ENCODE results near the gene CD300LD. TPM values are rescaled to one million over a fixed set of nuclear protein-coding genes. Genes with fewer than 3 reads are reported as not detected.

Gene CD300LD
- total RNA-seq, 1 donor from 2014 or later, result not detected

DNA sequence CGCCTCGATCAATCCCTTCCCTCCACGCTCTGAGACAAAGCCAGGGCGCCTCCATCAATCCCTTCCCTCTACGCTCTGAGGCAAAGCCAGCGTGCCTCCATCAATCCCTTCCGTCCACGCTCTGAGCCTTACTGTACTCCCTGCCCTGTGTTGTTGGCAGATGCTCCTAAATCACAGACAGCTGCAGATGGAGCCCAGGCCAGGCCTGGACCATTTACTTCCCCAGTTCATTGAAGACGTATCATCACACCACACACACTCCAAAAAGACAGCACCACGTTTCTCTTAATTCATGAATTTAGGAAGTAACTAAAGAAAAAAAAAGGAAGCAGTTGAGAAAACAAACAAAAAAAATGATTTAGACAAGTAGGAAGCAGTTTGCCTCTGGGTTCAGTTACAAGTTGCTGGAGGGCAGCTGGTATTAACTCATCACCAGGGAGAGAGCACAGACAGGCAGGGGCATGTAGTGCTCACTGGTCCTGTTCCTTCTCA, 7.4 kb upstream of the CD300LD start:
- Histone ChIP-seq H3K27ac (no peak overlapping the region), H3K9me3 (no peaks in the 10 kb centered on the region), H3K4me3 (no peak overlapping the region), H3K4me1 (peaks cover 7% of the 10 kb centered on the region), H3K36me3 (no peaks in the 10 kb centered on the region), H3K27me3 (ENCODE audit: low read depth) (peaks cover 4% of the 10 kb centered on the region)
- DNase-seq, result no peak
- TF ChIP-seq, protein P1, sequence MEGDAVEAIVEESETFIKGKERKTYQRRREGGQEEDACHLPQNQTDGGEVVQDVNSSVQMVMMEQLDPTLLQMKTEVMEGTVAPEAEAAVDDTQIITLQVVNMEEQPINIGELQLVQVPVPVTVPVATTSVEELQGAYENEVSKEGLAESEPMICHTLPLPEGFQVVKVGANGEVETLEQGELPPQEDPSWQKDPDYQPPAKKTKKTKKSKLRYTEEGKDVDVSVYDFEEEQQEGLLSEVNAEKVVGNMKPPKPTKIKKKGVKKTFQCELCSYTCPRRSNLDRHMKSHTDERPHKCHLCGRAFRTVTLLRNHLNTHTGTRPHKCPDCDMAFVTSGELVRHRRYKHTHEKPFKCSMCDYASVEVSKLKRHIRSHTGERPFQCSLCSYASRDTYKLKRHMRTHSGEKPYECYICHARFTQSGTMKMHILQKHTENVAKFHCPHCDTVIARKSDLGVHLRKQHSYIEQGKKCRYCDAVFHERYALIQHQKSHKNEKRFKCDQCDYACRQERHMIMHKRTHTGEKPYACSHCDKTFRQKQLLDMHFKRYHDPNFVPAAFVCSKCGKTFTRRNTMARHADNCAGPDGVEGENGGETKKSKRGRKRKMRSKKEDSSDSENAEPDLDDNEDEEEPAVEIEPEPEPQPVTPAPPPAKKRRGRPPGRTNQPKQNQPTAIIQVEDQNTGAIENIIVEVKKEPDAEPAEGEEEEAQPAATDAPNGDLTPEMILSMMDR (IDR thresholded peaks at IDR 0.05), result no peak
- peak; percentile 38 to 75 for ATAC-seq
- intact Hi-C loops (cut with DNase I), result no loop called here

DNA sequence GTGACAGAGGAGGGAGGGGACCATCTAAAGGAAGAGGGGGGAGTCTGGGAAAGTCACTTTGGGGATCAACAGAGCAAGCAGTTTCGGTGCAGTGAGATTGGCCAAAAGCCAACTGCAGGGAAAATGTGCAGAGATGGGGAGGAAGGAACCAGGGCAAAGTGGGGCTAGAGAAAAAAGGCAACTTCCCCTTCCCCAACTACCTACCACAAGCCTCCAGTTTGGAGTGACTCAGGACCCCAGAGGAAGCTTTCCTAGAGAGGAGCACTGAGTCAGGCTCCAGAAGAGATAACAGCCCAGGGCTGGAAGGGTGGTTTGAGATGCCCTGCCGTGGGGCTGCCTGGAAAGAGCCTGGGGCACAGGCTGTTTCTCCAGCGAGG, 6.9 kb upstream of the CD300LD start:
- no peak for ATAC-seq
- Histone ChIP-seq H3K27ac (no peak overlapping the region), H3K4me1 (peaks cover 7% of the 10 kb centered on the region), H3K9me3 (no peaks in the 10 kb centered on the region), H3K27me3 (ENCODE audit: low read depth) (peaks cover 4% of the 10 kb centered on the region), H3K36me3 (no peaks in the 10 kb centered on the region), H3K4me3 (no peak overlapping the region)
- TF ChIP-seq, protein P1 (IDR thresholded peaks at IDR 0.05), result no peak
- intact Hi-C loops (cut with DNase I), result no loop called here
- no peak for DNase-seq

DNA sequence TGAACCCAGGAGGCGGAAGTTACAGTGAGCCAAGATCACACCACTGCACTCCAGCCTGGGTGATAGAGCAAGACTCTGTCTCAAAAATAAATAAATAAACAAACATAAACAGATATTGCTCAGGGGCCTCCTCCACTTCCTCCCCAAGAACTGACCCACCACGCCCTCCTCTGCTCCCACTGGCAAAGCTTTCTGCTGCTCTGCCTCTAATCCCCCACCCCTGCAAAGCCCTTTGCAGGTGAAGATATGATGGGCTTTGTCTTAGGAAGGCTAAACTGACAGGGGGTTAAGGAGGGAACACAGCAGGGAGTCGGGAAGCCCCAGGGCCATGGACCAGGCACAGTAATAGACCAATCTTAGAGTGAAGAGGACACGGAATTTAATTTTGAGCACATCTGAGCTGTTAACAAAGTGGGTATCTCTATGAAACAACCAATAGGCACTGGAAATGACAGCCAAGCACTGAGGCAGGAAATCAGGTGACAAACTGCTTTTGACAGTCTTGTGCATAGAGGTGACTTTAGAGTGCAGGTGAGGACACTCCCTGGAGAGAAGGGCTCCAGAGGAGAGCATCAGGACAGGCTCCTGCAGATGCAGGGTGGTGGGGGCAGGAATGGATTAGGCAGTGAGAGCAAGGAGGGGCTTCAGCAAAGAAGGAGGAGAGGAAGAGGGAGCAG, 6.4 kb upstream of the CD300LD start:
- H3K27ac ChIP-seq, result no peak overlapping the region
- ATAC-seq, result no peak
- intact Hi-C loops (cut with DNase I), result no loop called here
- TF ChIP-seq, protein P1 (IDR thresholded peaks at IDR 0.05), result no peak
- H3K4me3 ChIP-seq, result no peak overlapping the region
- DNase-seq, result no peak
- H3K27me3 ChIP-seq (ENCODE audit: low read depth), result peaks cover 4% of the 10 kb centered on the region
- no peaks in the 10 kb centered on the region for H3K9me3 ChIP-seq
- no peaks in the 10 kb centered on the region for H3K36me3 ChIP-seq
- H3K4me1 ChIP-seq, result peaks cover 7% of the 10 kb centered on the region

DNA sequence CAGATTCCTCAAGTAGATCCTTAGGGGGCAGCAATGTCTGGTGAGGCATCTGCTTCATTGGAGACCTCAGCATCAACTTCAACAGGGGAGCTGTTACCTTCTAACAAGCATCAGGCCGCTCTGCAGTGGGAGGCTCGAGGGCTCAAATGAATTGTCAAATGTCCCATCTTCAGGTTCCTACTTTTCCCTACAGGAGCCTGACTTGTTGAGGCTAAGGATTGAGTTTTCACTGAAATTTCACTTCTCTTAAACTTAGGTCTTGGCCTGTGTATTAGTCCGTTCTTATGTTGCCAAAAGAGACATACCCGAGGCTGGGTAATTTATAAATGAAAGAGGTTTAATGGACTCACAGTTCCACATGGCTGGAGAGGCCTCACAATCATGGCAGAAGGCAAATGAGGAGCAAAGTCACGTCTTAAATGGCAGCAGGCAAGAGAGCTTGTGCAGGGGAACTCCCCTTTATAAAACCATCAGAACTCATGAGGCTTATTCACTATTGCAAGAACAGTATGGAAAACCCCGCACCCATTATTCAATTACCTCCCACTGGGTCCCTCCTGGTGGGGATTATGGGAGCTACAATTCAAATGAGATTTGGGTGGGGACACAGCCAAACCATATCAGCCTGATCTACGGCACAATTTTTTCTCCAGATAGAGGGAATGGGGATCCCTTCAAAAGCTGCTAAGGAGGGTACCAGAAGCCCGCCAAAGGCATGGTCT, 5.1 kb upstream of the CD300LD start:
- intact Hi-C loops (cut with DNase I), result no loop called here
- Histone ChIP-seq H3K4me1 (peaks cover 7% of the 10 kb centered on the region), H3K4me3 (no peak overlapping the region), H3K9me3 (no peaks in the 10 kb centered on the region), H3K27me3 (ENCODE audit: low read depth) (peaks cover 4% of the 10 kb centered on the region), H3K36me3 (no peaks in the 10 kb centered on the region), H3K27ac (no peak overlapping the region)
- DNase-seq (no peak), ATAC-seq (no peak)
- TF ChIP-seq, protein P1 (IDR thresholded peaks at IDR 0.05), result no peak

DNA sequence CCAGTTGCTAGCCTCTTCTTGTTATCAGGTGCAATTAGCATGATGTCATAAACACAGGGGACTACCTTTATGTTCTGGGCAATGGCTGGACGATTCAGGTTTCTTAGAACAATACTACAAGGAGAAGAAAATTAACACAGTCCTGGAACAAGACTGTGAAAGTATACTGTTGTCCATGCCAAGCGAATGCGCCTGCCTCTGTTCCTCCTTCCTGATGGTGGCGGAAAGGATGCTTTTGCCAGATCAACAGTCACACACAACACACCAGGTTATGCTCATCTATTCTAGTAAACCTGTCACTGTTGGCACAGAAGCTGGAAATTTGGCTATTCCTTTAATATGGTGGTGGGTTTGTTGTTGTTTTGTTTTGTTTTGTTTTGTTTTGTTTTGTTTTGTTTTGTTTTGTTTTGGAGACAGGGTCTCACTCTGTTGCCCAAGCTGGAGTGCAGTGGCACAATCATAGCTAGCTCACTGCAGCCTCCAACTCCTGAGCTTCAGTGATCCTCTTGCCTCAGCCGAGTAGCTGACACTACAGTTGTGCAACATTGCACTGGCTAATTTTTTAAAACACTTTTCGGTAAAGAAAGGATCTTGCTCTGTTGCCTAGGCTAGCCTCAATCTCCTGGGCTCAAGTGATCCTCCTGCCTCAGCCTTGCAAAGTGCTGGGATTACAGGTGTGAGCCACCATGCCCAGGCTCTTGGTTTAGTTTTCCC, 3.1 kb upstream of the CD300LD start:
- no peak overlapping the region for H3K4me3 ChIP-seq
- H3K4me1 ChIP-seq, result peaks cover 7% of the 10 kb centered on the region
- peaks cover 7% of the 10 kb centered on the region for H3K27me3 ChIP-seq (ENCODE audit: low read depth)
- no peaks in the 10 kb centered on the region for H3K9me3 ChIP-seq
- H3K36me3 ChIP-seq, result no peaks in the 10 kb centered on the region
- DNase-seq (no peak), ATAC-seq (no peak)
- intact Hi-C loops (cut with DNase I), result no loop called here
- TF ChIP-seq, protein P1 (IDR thresholded peaks at IDR 0.05), result no peak
- H3K27ac ChIP-seq, result no peak overlapping the region

Data from lower lobe of right lung (tissue), 2 donors.